Right lobe of liver (tissue), 4 donors: ENCODE data around the gene HINT2.

Experiments
- CTCF ChIP-seq, 4 donors: fragments of 200-600 bp in 3 of 4; fragments of 450-650 bp in 1 of 4; IDR thresholded peaks; one replicate each; pipeline versions ENCODE4 v1.5.1 to v1.8.0; 2016 to 2022; ENCODE audit warnings: antibody characterized with exemption in 4 of 4, mild to moderate bottlenecking in 2 of 4
- POLR2A ChIP-seq: fragments of 450-650 bp; IDR thresholded peaks from one replicate; pipeline ENCODE4 v1.6.1; 2017; ENCODE audit warnings: antibody characterized with exemption, mild to moderate bottlenecking
- donor health status: DM: no; HTN: no; CAD: no.
- donor health status: DM: no; HTN: no; CAD: no.
- donor health status: DM: no; HTN: yes; CAD: no.

DNA sequence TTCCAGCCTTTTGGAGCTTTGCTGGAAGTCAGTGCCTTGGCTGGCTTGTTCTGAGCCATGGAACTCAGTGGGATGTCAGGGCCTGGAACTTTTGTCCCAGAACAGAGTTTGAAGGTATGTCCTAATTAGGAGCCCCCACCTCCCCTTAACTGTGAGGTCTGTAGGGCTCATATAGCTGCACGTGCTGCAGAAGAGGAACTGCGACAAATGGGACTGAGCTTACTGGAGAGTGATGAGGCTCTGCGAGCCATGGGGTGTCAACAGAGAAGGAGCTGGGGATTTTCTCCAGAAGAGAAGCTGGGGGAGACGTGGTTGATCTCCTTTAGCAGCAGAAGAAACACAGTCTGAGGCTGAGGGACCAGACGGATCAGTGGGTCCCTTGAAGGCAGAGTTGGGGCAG lies 25.1 kb upstream of the HINT2 start:
- TF ChIP-seq CTCF (IDR thresholded peaks at IDR 0.05) (no peak), POLR2A (no peak)
